ENCODE data around the gene CFAP92.

CFAP92 gene

GRCh38 chr3:129001806-129002572 is 8.1 kb upstream of the CFAP92 start:
- Histone ChIP-seq H3K9me3 (ENCODE audit: control insufficient read depth, insufficient read depth, low read depth, low read length) (no peaks in the 10 kb centered on the region), H3K4me1 (ENCODE audit: control insufficient read depth, insufficient read depth, low read length) (no peaks in the 10 kb centered on the region), H3K4me3 (ENCODE audit: low read depth, low read length) (peak overlapping the region; percentile 28), H3K36me3 (ENCODE audit: control insufficient read depth in 2 of 2, insufficient read depth in 1 of 2, low read length in 2 of 2) (no peaks in the 10 kb centered on the region), H3K27ac (ENCODE audit: extremely low read depth, low read depth, low read length) (no peak overlapping the region)
- ChIA-PET POLR2A (no interaction called here), CTCF (interaction anchor here (1.0 kb wide), 1 partner anchor 32 kb away, joined by 3 read pairs; no protein-coding TSS in a partner anchor)
- TF ChIP-seq KLF7 (tag by site-specific recombination; IDR thresholded peaks at IDR 0.05; ENCODE audit: borderline replicate concordance) = no peak
- peak; percentile 80 for TF ChIP-seq ZNF37A (tag by site-specific recombination; IDR thresholded peaks at IDR 0.05)
- no peak for TF ChIP-seq ZNF324 (tag by site-specific recombination; IDR thresholded peaks at IDR 0.05)
- no peak for TF ChIP-seq ZNF670 (tag by site-specific recombination; IDR thresholded peaks at IDR 0.05; ENCODE audit: low read depth)
- TF ChIP-seq, protein P1, sequence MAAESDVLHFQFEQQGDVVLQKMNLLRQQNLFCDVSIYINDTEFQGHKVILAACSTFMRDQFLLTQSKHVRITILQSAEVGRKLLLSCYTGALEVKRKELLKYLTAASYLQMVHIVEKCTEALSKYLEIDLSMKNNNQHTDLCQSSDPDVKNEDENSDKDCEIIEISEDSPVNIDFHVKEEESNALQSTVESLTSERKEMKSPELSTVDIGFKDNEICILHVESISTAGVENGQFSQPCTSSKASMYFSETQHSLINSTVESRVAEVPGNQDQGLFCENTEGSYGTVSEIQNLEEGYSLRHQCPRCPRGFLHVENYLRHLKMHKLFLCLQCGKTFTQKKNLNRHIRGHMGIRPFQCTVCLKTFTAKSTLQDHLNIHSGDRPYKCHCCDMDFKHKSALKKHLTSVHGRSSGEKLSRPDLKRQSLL (tag by site-specific recombination; IDR thresholded peaks at IDR 0.05) = no peak
- peak; percentile 56; the same call in 1 of the 2 replicates for TF ChIP-seq ZNF777 (tag by site-specific recombination; IDR thresholded peaks at IDR 0.05; ENCODE audit: borderline replicate concordance)
- TF ChIP-seq ZNF529 (tag by site-specific recombination; IDR thresholded peaks at IDR 0.05; ENCODE audit: insufficient replicate concordance) = no peak
- no peak for TF ChIP-seq ZNF311 (tag by site-specific recombination; IDR thresholded peaks at IDR 0.05; ENCODE audit: borderline replicate concordance)
- no peak for TF ChIP-seq KLF10 (tag by site-specific recombination; IDR thresholded peaks at IDR 0.05)
- TF ChIP-seq, protein P2, sequence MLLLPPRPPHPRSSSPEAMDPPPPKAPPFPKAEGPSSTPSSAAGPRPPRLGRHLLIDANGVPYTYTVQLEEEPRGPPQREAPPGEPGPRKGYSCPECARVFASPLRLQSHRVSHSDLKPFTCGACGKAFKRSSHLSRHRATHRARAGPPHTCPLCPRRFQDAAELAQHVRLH (tag by site-specific recombination; IDR thresholded peaks at IDR 0.05) = no peak
- no peak for TF ChIP-seq ZNF658 (tag by site-specific recombination; IDR thresholded peaks at IDR 0.05)
- TF ChIP-seq PRDM1 (tag by site-specific recombination; IDR thresholded peaks at IDR 0.05) = no peak
- TF ChIP-seq ZFHX2 (tag by site-specific recombination; conservative IDR thresholded peaks at IDR 0.05) = no peak
- TF ChIP-seq MEIS1 (CRISPR knock-in tag; IDR thresholded peaks at IDR 0.05; ENCODE audit: borderline replicate concordance) = no peak
- TF ChIP-seq ZNF600 (tag by site-specific recombination; IDR thresholded peaks at IDR 0.05) = no peak
- TF ChIP-seq ZNF239 (tag by site-specific recombination; IDR thresholded peaks at IDR 0.05) = no peak
- TF ChIP-seq ZNF114 (tag by site-specific recombination; IDR thresholded peaks at IDR 0.05) = no peak
- TF ChIP-seq, protein P3, sequence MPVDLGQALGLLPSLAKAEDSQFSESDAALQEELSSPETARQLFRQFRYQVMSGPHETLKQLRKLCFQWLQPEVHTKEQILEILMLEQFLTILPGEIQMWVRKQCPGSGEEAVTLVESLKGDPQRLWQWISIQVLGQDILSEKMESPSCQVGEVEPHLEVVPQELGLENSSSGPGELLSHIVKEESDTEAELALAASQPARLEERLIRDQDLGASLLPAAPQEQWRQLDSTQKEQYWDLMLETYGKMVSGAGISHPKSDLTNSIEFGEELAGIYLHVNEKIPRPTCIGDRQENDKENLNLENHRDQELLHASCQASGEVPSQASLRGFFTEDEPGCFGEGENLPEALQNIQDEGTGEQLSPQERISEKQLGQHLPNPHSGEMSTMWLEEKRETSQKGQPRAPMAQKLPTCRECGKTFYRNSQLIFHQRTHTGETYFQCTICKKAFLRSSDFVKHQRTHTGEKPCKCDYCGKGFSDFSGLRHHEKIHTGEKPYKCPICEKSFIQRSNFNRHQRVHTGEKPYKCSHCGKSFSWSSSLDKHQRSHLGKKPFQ (tag by site-specific recombination; IDR thresholded peaks at IDR 0.05) = no peak
- no peak for TF ChIP-seq YY1 (tag by site-specific recombination; IDR thresholded peaks at IDR 0.05)
- no peak for TF ChIP-seq ZNF660 (tag by site-specific recombination; IDR thresholded peaks at IDR 0.05)
- no peak for TF ChIP-seq ZNF155 (tag by site-specific recombination; IDR thresholded peaks at IDR 0.05)
- TF ChIP-seq ZIC2 (tag by site-specific recombination; IDR thresholded peaks at IDR 0.05) = peak; percentile 56; the same call in 1 of the 2 replicates
- TF ChIP-seq HOXD13 (CRISPR knock-in tag; IDR thresholded peaks at IDR 0.05; ENCODE audit: borderline replicate concordance) = no peak
- no peak for TF ChIP-seq KLF17 (tag by site-specific recombination; IDR thresholded peaks at IDR 0.05)
- no peak for TF ChIP-seq SCRT2 (tag by site-specific recombination; IDR thresholded peaks at IDR 0.05)
- no peak for TF ChIP-seq ZNF704 (tag by site-specific recombination; IDR thresholded peaks at IDR 0.05)
- no peak for TF ChIP-seq ZNF624 (tag by site-specific recombination; IDR thresholded peaks at IDR 0.05)
- peak; percentile 50 for TF ChIP-seq ZNF335 (tag by site-specific recombination; conservative IDR thresholded peaks at IDR 0.05)
- no peak for TF ChIP-seq GFI1B (tag by site-specific recombination; IDR thresholded peaks at IDR 0.05)
- TF ChIP-seq, protein P4, sequence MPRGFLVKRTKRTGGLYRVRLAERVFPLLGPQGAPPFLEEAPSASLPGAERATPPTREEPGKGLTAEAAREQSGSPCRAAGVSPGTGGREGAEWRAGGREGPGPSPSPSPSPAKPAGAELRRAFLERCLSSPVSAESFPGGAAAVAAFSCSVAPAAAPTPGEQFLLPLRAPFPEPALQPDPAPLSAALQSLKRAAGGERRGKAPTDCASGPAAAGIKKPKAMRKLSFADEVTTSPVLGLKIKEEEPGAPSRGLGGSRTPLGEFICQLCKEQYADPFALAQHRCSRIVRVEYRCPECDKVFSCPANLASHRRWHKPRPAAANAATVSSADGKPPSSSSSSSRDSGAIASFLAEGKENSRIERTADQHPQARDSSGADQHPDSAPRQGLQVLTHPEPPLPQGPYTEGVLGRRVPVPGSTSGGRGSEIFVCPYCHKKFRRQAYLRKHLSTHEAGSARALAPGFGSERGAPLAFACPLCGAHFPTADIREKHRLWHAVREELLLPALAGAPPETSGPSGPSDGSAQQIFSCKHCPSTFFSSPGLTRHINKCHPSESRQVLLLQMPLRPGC (tag by site-specific recombination; IDR thresholded peaks at IDR 0.05) = no peak
